Measurements from ENCODE around the gene DIAPH1. TPM values are rescaled to one million over a fixed set of nuclear protein-coding genes. Genes with fewer than 3 reads are reported as not detected.

DIAPH1 gene
- total RNA-seq, 1 experiment from 2014 or later: 117 TPM

DNA sequence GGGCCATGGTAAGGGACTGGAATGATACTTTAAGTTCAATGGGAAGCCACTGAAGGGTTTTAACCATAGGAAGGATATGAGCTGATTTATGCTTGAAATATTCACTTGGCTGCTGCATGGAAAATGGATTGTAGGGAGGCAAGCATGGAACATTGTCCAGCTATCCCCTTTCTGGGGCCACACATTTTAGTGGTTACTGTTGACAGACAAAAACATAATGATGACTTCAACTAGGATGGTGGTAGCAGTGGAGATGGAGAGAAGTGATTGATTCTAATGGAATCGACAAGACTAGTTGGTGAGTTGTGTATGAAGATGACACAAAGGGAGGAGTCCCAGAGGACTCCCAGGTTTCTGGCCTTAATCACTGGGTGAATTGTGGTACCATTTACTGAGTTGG is 38.6 kb upstream of the DIAPH1 start:
- Histone ChIP-seq H3K4ac (ENCODE audit: low read depth, low read length) (no peak overlapping the region), H4K8ac (replicated peaks; ENCODE audit: insufficient read length, low read depth, low read length) (no peak overlapping the region), H3K79me1 (ENCODE audit: insufficient read depth, low read depth, low read length, poor library complexity, severe bottlenecking) (no peaks in the 10 kb centered on the region), H2BK120ac (ENCODE audit: low read depth, low read length, poor library complexity, severe bottlenecking) (no peak overlapping the region), H3K4me1 (ENCODE audit: insufficient read depth, low read length) (no peaks in the 10 kb centered on the region), H3K18ac (ENCODE audit: insufficient read length, low read depth, low read length) (no peak overlapping the region), H2BK20ac (ENCODE audit: low read depth, low read length, poor library complexity, severe bottlenecking) (no peak overlapping the region), H3K23ac (ENCODE audit: insufficient read length, low read depth, low read length) (no peak overlapping the region), H4K5ac (ENCODE audit: insufficient read length, low read depth, low read length) (no peak overlapping the region), H3K4me2 (ENCODE audit: insufficient read depth, insufficient read length, low read length) (no peak overlapping the region), H2AFZ (ENCODE audit: low read length) (no peak overlapping the region), H3T11ph (ENCODE audit: low read length) (no peak overlapping the region), H2AK5ac (ENCODE audit: insufficient read length, low read length) (no peak overlapping the region), H3K14ac (ENCODE audit: insufficient read depth, low read length) (no peak overlapping the region), H2BK15ac (ENCODE audit: low read depth, low read length) (no peak overlapping the region), H3K9ac (ENCODE audit: extremely low read depth, insufficient read length, low read length) (no peak overlapping the region), H3K27me3 (ENCODE audit: insufficient read depth, low read length) (no peaks in the 10 kb centered on the region), H4K91ac (ENCODE audit: insufficient read length, low read depth, low read length) (no peak overlapping the region), H3K27ac (ENCODE audit: insufficient read length, low read depth, low read length) (no peak overlapping the region), H2BK12ac (ENCODE audit: insufficient read length, low read depth, low read length) (no peak overlapping the region), H3K56ac (ENCODE audit: insufficient read length, low read depth, low read length) (no peak overlapping the region), H2BK5ac (ENCODE audit: insufficient read length, low read length) (no peak overlapping the region), H4K20me1 (ENCODE audit: control insufficient read depth, insufficient read depth, insufficient read length) (no peaks in the 10 kb centered on the region), H3K23me2 (ENCODE audit: insufficient read length, low read depth, low read length, poor library complexity, severe bottlenecking) (no peaks in the 10 kb centered on the region), H3K9me3 (ENCODE audit: control insufficient read depth, low read depth, low read length) (no peaks in the 10 kb centered on the region), H3K79me2 (ENCODE audit: insufficient read depth, low read length) (no peaks in the 10 kb centered on the region)
- H3K27ac Mint-ChIP-seq: no peak overlapping the region
- no peaks in the 10 kb centered on the region; a peak in 2 of 4 replicates for H3K4me1 Mint-ChIP-seq
- H3K9me3 Mint-ChIP-seq: no peaks in the 10 kb centered on the region; a peak in 1 of 5 replicates
- no peaks in the 10 kb centered on the region for H3K27me3 Mint-ChIP-seq (ENCODE audit: low read depth)
- TF ChIP-seq, protein P1, sequence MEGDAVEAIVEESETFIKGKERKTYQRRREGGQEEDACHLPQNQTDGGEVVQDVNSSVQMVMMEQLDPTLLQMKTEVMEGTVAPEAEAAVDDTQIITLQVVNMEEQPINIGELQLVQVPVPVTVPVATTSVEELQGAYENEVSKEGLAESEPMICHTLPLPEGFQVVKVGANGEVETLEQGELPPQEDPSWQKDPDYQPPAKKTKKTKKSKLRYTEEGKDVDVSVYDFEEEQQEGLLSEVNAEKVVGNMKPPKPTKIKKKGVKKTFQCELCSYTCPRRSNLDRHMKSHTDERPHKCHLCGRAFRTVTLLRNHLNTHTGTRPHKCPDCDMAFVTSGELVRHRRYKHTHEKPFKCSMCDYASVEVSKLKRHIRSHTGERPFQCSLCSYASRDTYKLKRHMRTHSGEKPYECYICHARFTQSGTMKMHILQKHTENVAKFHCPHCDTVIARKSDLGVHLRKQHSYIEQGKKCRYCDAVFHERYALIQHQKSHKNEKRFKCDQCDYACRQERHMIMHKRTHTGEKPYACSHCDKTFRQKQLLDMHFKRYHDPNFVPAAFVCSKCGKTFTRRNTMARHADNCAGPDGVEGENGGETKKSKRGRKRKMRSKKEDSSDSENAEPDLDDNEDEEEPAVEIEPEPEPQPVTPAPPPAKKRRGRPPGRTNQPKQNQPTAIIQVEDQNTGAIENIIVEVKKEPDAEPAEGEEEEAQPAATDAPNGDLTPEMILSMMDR (conservative IDR thresholded peaks at IDR 0.05): no peak
- no peak for DNase-seq
- no CpG with 5 or more reads among the region's 1 CpG for WGBS (ENCODE audit: extremely low coverage, insufficient read length, low lambda C conversion rate)
- no peak overlapping the region for H3K4me3 Mint-ChIP-seq
- peaks cover 38 to 69% (median 46%) of the 10 kb centered on the region in 3 experiments for H3K36me3 Mint-ChIP-seq (ENCODE audit: insufficient read depth in 1 of 3, low read depth in 3 of 3)

All from H9 (cell line).